Lower lobe of right lung (tissue), 2 donors: ENCODE data around the gene ARIH1. TPM values are rescaled to one million over a fixed set of nuclear protein-coding genes. Genes with fewer than 3 reads are reported as not detected.
A peak's percentile ranks its signal among the peaks of the same experiment; 100 is the strongest.

Experiments
- ATAC-seq, 2 donors: fragments of 200-7000 bp; cut with Tn5 transposase; one replicate each; pipeline ENCODE4 v1.9.1; 2020 to 2022; ENCODE audit warnings: mild to moderate bottlenecking in 2 of 2, moderate library complexity in 2 of 2
- DNase-seq: peaks from one replicate; pipeline ENCODE4 v3.0.0-alpha.2; 2020
- H3K27ac ChIP-seq: fragments of 200-600 bp; one replicate; pipeline ENCODE4 v1.8.0; 2022
- H3K27me3 ChIP-seq: fragments of 200-600 bp; one replicate; pipeline ENCODE4 v1.8.0; 2022; ENCODE audit warnings: low read depth
- H3K36me3 ChIP-seq: fragments of 200-600 bp; one replicate; pipeline ENCODE4 v1.8.0; 2022; ENCODE audit warnings: mild to moderate bottlenecking
- H3K4me1 ChIP-seq: fragments of 200-600 bp; one replicate; pipeline ENCODE4 v1.8.0; 2022
- H3K4me3 ChIP-seq: fragments of 200-600 bp; one replicate; pipeline ENCODE4 v1.8.0; 2022; ENCODE audit warnings: mild to moderate bottlenecking
- H3K9me3 ChIP-seq: fragments of 200-600 bp; one replicate; pipeline ENCODE4 v1.8.0; 2022
- intact Hi-C: fragments of 100-400 bp; cut with DNase I; formaldehyde crosslinking; loops from one replicate; pipeline ENCODE4 v1.11.0; 2022
- total RNA-seq: library from RNA; stranded (reverse); fragmentation: NEBNext Ultra II Directional; extraction: Animal tissue kit (Norgen Biotek cat#: 25700); gene quantifications from one replicate; pipeline ENCODE4 v1.2.1, GENCODE V29; 2021
- TF ChIP-seq, protein P1 (sequence below): fragments of 200-600 bp; IDR thresholded peaks from one replicate; pipeline ENCODE4 v1.8.0; 2022; ENCODE audit warnings: antibody characterized with exemption, mild to moderate bottlenecking
- donor health status: DM: no; HTN: yes; CAD: no; lungs with severe emphysema.

The ARIH1 gene
- total RNA-seq, 1 donor from 2014 or later: 149 TPM

GRCh38 chr15:72481015-72481659, 7.0 kb downstream of the ARIH1 start:
- Histone ChIP-seq H3K4me3 (no peak overlapping the region), H3K27ac (no peak overlapping the region), H3K4me1 (peaks cover 76% of the 10 kb centered on the region), H3K9me3 (no peaks in the 10 kb centered on the region), H3K27me3 (no peaks in the 10 kb centered on the region), H3K36me3 (peaks cover 37% of the 10 kb centered on the region)
- ATAC-seq (no peak), DNase-seq (no peak)
- intact Hi-C loops: no loop called here
- TF ChIP-seq, protein P1, sequence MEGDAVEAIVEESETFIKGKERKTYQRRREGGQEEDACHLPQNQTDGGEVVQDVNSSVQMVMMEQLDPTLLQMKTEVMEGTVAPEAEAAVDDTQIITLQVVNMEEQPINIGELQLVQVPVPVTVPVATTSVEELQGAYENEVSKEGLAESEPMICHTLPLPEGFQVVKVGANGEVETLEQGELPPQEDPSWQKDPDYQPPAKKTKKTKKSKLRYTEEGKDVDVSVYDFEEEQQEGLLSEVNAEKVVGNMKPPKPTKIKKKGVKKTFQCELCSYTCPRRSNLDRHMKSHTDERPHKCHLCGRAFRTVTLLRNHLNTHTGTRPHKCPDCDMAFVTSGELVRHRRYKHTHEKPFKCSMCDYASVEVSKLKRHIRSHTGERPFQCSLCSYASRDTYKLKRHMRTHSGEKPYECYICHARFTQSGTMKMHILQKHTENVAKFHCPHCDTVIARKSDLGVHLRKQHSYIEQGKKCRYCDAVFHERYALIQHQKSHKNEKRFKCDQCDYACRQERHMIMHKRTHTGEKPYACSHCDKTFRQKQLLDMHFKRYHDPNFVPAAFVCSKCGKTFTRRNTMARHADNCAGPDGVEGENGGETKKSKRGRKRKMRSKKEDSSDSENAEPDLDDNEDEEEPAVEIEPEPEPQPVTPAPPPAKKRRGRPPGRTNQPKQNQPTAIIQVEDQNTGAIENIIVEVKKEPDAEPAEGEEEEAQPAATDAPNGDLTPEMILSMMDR: no peak

GRCh38 chr15:72482275-72482674, 8.1 kb downstream of the ARIH1 start:
- TF ChIP-seq, protein P1: no peak
- DNase-seq (no peak), ATAC-seq (no peak)
- Histone ChIP-seq H3K36me3 (peaks cover 28% of the 10 kb centered on the region), H3K4me1 (peaks cover 76% of the 10 kb centered on the region), H3K27ac (no peak overlapping the region), H3K4me3 (no peak overlapping the region), H3K27me3 (no peaks in the 10 kb centered on the region), H3K9me3 (no peaks in the 10 kb centered on the region)
- intact Hi-C loops: no loop called here

GRCh38 chr15:72483279-72483678, 9.1 kb downstream of the ARIH1 start:
- DNase-seq (no peak), ATAC-seq (no peak)
- Histone ChIP-seq H3K4me3 (no peak overlapping the region), H3K36me3 (peaks cover 22% of the 10 kb centered on the region), H3K27ac (no peak overlapping the region), H3K27me3 (no peaks in the 10 kb centered on the region), H3K9me3 (no peaks in the 10 kb centered on the region), H3K4me1 (peaks cover 76% of the 10 kb centered on the region)
- TF ChIP-seq, protein P1: no peak
- intact Hi-C loops: no loop called here

DNA sequence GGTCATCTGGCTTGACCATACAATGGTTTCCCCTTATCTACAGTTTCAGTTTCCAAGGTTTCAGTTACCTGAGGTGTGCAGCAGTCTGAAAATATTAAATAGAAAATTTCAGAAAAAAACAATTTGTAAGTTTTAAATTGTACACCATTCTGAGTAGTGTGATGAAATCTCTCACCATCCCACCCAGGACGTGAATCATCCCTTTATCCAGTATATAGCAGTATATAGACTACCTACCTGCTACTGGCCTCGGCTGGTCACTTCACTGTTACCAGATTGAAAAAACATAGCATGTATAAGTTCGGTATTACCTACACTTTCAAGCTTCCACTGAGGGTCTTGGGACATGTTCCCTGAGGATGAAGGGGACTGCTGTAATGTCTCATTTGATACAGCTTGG, 12.0 kb downstream of the ARIH1 start:
- H3K36me3 ChIP-seq: peaks cover 7% of the 10 kb centered on the region
- H3K27me3 ChIP-seq: no peaks in the 10 kb centered on the region
- TF ChIP-seq, protein P1: no peak
- no peaks in the 10 kb centered on the region for H3K9me3 ChIP-seq
- H3K27ac ChIP-seq: no peak overlapping the region
- peaks cover 51% of the 10 kb centered on the region for H3K4me1 ChIP-seq
- DNase-seq: no peak
- intact Hi-C loops: no loop called here
- peak in 1 of 2 donors; percentile 25 for ATAC-seq
- H3K4me3 ChIP-seq: no peak overlapping the region

DNA sequence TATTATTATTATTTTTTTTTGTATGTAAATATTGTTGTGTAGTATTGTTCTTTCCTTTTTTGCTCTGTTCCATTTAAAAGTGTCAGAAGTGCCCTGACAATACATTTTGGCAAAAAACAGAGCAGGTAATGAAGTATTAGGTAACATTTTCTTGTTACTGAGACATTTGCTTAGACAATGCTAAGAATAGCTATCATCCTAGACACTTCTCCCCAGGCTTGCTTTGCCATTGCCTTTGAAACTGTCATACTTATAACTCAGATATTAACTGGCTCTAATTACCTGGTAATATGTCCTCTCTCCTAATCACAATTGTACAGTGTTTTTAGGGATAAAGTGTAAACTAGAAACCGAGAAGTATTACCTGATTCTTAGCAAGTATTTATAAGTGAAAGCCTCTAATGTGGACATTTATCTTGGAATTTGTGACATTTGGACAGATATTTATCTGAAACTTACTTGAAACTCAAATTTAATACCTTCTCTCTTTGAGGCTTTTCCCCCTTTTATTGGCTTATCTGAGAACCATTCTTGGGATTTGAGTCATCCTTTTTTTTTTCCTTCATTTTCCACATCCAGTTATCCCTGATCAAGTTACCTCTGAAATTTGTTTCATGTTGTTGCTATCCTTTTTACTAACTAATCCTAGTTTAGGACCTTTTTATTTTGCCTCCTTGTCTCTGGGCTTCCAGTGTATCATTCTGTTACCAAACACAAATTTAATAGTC, 13.1 kb downstream of the ARIH1 start:
- H3K27me3 ChIP-seq: no peaks in the 10 kb centered on the region
- H3K9me3 ChIP-seq: no peaks in the 10 kb centered on the region
- H3K4me1 ChIP-seq: peaks cover 50% of the 10 kb centered on the region
- TF ChIP-seq, protein P1: no peak
- DNase-seq (no peak), ATAC-seq (no peak)
- peaks cover 7% of the 10 kb centered on the region for H3K36me3 ChIP-seq
- H3K27ac ChIP-seq: no peak overlapping the region
- intact Hi-C loops: no loop called here
- no peak overlapping the region for H3K4me3 ChIP-seq
